ENCODE data around the gene KRT40.

The KRT40 gene

DNA sequence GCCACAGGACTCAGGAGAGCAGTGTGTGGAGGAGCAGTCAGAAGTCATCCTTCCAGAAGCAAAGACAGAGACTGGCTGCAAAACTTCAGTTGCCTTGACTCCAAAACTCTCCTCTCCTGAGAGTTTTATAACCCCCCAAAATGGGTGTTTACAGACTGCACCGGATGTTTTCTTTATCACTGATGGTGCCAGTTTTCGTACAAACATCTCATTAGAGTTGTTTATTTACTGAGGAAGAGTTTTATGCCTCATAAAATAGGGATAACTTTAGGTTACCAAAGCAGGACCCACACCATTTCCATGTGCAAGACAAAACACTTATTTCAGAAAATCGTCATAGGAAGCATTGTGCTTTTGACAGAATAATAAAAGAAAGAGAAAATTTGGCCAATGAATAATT, at the start of gene KRT40:
Gene KRT40, minus strand, starts transcription at position 101 of the 400 bp plus-strand sequence. Its CDS starts 53 bp downstream, at position 48.
- no peak for DNase-seq

- no peak for DNase-seq
Measured at GRCh38 chr17:41029633-41030245, 45.6 kb upstream of the KRT40 start, which contains the start of gene KRTAP1-4. Gene KRTAP1-4, minus strand, starts transcription at chr17:41030195. Its CDS starts 117 bp downstream, at chr17:41030078.

DNA sequence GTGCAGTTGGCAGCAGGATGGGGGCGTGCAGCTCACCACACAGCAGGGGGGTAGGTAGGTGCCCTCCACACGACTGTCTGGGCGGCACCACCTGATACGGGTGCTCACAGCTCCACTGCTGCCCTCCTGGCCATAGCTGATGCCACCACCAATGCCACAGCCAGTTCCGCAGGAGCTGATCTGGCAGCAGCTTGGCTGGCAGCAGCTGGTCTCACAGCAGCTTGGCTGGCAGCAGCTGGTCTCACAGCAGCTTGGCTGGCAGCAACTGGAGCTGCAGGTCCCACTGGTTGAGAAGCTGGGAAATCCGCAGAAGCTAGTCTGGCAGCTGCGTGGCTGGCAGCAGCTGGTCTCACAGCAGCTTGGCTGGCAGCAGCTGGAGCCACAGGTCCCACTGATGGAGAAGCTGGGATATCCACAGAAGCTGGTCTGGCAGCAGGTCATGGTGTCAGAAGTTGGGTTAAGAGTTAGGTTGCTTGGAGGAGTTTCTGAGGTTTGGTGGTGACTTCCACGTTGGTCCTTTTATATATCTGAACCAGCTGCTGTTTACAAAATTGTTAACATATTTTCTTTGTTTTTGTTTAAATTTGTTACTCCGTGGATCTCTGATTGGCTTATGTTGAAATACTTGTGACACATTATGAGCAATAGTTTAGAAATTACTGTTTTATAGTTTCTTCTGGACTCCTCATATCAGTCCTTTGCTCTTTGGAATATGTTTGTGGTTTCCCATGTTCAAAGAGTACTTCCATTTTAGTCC, 42.8 kb upstream of the KRT40 start, which contains the start of gene KRTAP1-5:
Gene KRTAP1-5, minus strand, starts transcription at position 494 of the 757 bp plus-strand sequence. Its CDS starts 53 bp downstream, at position 441.
- no peak for DNase-seq

DNA sequence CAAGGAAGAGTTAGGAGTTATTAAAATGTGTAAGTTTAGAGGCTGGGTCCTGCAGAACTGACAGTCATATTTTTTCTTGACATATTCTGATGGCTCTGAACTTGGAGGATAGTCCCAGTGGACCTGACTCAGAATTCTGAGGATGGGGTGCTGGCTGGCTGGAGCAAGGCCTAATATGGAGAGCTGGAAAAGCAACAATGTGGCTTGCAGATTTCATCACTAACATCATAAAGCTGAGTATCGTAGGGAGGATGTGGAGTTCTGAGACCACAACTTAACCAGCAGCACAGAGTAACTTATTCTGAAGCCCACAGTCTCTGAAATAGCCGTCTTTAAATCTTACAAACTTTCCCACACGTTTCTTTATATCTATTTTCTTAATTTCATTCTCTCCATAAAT, 40.6 kb upstream of the KRT40 start:
- no peak for DNase-seq

GRCh38 chr17:41020336-41020735, 36.2 kb upstream of the KRT40 start:
- DNase-seq: no peak

- no peak for DNase-seq
Measured at GRCh38 chr17:41019415-41019814, 35.3 kb upstream of the KRT40 start.

DNA sequence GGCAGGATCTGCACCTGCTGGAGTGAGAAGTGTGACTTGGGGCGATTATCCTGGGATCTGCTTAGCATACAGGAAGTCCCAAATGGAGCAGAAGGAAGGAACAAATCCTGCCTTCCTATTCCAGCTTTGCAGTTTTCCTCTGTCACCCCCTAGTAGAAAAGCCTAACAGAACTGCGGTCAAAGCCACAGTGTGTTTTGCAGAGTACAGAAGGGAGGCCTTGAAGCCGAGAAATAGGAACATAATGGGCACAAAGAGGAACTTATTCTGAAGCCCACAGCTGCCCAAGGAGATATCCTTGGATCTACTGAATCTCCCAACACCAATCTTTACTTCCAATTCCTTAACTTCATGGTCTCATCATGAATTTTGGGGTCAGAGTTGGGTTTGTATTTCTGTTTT, 34.4 kb upstream of the KRT40 start:
- no peak for DNase-seq

GRCh38 chr17:41016578-41017215, 32.6 kb upstream of the KRT40 start:
- no peak for DNase-seq

DNA sequence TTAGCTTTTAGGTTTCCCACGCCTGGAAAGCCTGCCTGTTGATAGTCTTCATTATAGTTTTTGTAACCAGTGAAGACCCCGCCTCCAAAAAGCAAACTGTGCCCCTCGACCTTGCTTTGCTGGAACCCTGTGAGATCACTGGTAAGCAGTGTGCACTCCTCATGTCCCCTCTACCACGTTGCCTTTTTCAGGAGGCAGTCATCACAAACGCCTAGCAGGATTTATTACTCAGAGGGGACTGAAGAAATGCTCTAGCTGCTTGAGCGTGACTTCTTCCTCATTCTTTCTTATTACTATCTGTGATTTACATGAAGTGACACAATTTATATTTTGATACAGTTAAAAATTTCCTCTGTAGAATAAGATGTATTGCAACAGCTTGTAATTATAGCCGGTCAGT, 31.3 kb upstream of the KRT40 start:
- DNase-seq: no peak

GRCh38 chr17:41013606-41014005, 29.5 kb upstream of the KRT40 start:
- DNase-seq: no peak

- DNase-seq: no peak
Measured at GRCh38 chr17:41013181-41013580, 29.1 kb upstream of the KRT40 start.

DNA sequence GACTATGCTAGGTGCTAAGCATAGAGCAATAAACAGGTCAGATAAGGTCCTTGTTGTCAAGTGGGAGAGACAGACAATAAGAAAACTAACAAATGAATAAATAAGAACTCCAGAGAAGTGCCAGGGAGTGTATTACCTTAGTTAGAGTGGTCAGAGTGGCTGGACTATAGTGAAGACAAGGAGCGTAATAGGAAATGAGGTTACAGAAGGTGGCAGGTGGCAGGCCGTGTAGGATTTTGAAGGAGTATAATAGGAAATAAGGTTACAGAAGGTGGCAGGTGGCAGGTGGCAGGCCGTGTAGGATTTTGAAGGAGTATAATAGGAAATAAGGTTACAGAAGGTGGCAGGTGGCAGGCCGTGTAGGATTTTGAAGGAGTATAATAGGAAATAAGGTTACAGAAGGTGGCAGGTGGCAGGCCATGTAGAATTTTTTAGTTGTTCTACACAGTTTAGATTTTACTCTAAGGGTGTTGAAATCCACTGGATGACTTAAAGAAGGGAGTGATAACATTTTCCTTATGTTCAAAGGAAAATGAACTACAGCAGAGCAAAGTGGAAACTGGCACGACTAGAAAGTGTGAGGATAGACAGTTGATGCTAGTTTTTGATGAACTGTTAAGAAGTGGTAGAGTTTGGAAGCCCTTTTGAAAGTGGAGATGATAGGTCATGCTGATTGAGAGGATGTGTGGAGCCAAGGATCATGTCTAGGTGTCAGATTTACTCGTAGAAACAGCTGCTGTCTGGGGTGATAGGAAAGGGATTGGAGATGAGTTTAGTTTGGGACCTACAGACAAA, 28.4 kb upstream of the KRT40 start:
- DNase-seq: no peak

DNA sequence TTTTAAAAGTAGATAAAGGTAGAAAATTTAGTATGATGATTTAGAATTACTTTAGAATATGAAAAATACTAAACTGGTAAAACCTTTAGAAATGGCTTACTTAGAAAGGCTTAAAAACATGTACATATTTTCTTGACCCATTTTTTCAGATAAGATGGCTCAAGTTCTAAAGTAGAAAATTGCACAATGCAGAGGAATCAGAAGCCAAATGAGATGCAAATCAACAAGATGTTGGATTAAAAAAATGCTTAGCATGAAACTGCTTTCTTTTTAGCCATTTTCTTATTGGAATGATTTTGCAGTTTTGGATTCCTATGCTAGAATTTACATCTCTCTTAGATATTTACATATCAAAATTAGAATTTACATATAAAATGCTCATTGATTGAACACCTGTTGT, 26.3 kb upstream of the KRT40 start:
- DNase-seq: no peak

DNA sequence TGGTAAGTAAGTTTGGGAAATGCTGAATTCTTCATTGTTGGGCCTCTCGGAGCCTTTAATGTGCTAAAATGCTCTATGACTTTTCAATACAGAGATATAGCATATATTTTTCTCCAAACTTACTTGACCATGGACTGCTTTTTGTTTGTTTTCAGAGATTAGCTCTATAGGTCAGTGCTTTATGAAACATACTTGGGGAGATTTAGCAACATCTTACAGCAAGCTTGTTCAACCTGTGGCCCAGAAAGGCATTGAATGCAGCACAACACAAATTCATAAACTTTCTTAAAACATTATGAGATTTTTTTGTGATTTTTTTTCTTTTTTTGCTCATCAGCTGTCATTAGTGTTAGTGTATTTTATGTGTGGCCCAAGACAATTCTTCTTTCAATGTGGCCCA, 25.8 kb upstream of the KRT40 start:
- DNase-seq: no peak

GRCh38 chr17:41009301-41009760, 25.2 kb upstream of the KRT40 start:
- no peak for DNase-seq

DNA sequence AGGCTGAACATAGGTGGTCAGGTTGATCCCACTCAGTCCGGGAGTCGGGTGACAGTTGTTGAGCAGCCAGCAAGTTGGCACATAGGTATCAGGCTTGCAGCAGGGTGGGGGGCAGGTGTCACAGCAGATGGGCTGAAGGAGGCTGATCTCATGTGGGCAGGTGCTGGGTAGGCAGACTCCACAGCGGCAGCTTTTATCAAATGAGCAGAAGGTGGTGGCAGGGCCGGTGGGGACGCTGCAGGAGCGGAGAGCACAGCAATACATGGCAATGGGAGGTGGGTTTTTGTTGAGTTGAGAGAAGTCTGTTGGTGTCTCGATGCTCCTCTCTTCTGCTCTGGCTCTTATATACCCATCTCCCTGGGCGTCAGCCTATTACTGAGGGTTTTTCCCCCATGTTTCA, 24.7 kb upstream of the KRT40 start, which contains the start of gene KRTAP3-1:
Gene KRTAP3-1, minus strand, starts transcription at position 318 of the 400 bp plus-strand sequence. Its CDS starts 54 bp downstream, at position 264.
- DNase-seq: no peak

- DNase-seq: no peak
Measured at GRCh38 chr17:41004397-41004796, 20.3 kb upstream of the KRT40 start.

- no peak for DNase-seq
Measured at GRCh38 chr17:41003926-41004325, 19.8 kb upstream of the KRT40 start.

GRCh38 chr17:41002814-41003213, 18.7 kb upstream of the KRT40 start:
- DNase-seq: no peak

GRCh38 chr17:41001795-41002194, 17.7 kb upstream of the KRT40 start:
- no peak for DNase-seq

GRCh38 chr17:40999563-40999962, 15.4 kb upstream of the KRT40 start, which contains the start of gene KRTAP3-2:
Gene KRTAP3-2, minus strand, starts transcription at chr17:40999906. Its CDS starts 53 bp downstream, at chr17:40999853.
- peak in 1 of 2 experiments; percentile 15 for DNase-seq

DNA sequence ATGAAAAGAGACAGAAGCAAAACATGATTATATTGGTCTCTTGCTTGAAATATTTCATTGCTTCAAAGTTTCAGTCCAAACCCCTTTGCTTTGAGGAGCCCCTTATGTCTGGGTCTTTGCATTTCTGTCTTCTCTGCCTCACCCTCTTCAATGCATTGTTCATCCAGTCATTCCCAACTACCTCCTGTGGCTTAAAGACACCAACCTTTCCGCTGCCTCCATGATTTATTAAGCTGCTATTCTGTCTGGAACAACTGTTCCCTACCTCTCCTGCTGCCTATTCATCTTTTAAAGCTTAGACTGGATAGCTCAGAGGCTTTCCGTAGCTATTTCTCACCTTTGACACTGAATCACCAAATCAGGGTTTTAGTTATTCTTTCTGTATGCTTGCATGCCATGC, 13.2 kb upstream of the KRT40 start:
- no peak for DNase-seq

- no peak for DNase-seq
Measured at GRCh38 chr17:40996829-40997228, 12.7 kb upstream of the KRT40 start.
